Stimulated activated naive CD8-positive, alpha-beta T cell treated with anti-CD3 and anti-CD28 coated beads, Interleukin-15, Interleukin-2, amounts not matched to agents 100 ng/mL and 50 ng/mL, for 24 hours (primary cell): ENCODE results near the gene FHOD1.

ENCODE experiments used
- H3K27ac Mint-ChIP-seq: one replicate; pipeline ENCODE4 v1.8.0; 2021; ENCODE audit warnings: mild to moderate bottlenecking, mixed read lengths
- H3K27me3 Mint-ChIP-seq: one replicate; pipeline ENCODE4 v1.8.0; 2021; ENCODE audit warnings: mixed read lengths
- H3K36me3 Mint-ChIP-seq: one replicate; pipeline ENCODE4 v1.8.0; 2021; ENCODE audit warnings: low read depth, mixed read lengths
- H3K4me1 Mint-ChIP-seq: one replicate; pipeline ENCODE4 v1.8.0; 2021; ENCODE audit warnings: low read depth, mixed read lengths
- H3K4me3 Mint-ChIP-seq: one replicate; pipeline ENCODE4 v1.8.0; 2021; ENCODE audit warnings: mild to moderate bottlenecking, mixed read lengths
- H3K9me3 Mint-ChIP-seq: one replicate; pipeline ENCODE4 v1.8.0; 2021; ENCODE audit warnings: mixed read lengths

FHOD1 gene

GRCh38 chr16:67190448-67191399, 56.6 kb downstream of the FHOD1 start:
- Mint-ChIP-seq H3K36me3 (peaks cover 27% of the 10 kb centered on the region), H3K27me3 (peaks cover 4% of the 10 kb centered on the region), H3K4me1 (peaks cover 37% of the 10 kb centered on the region), H3K9me3 (no peaks in the 10 kb centered on the region), H3K4me3 (peak overlapping the region; percentile 93), H3K27ac (peak overlapping the region; percentile 78)

GRCh38 chr16:67190041-67190440, 57.2 kb downstream of the FHOD1 start, which contains the start of gene EXOC3L1:
Gene EXOC3L1, minus strand, starts transcription at chr16:67190136. Its CDS starts 460 bp downstream, at chr16:67189676.
- H3K4me3 Mint-ChIP-seq: no peak within 1 kb of the TSS
- H3K36me3 Mint-ChIP-seq: peaks cover 21% of the 10 kb centered on the region

GRCh38 chr16:67188798-67189197, 58.5 kb downstream of the FHOD1 start:
- Mint-ChIP-seq H3K4me1 (peaks cover 34% of the 10 kb centered on the region), H3K4me3 (no peak overlapping the region), H3K27ac (no peak overlapping the region), H3K27me3 (peaks cover 12% of the 10 kb centered on the region), H3K9me3 (no peaks in the 10 kb centered on the region), H3K36me3 (peaks cover 13% of the 10 kb centered on the region)

More at GRCh38 chr16:67190041-67190440, 57.2 kb downstream of the FHOD1 start, which contains the start of gene EXOC3L1:
- H3K27me3 Mint-ChIP-seq: peaks cover 11% of the 10 kb centered on the region
- no peak within 1 kb of the TSS for H3K27ac Mint-ChIP-seq
- H3K9me3 Mint-ChIP-seq: no peaks in the 10 kb centered on the region
- H3K4me1 Mint-ChIP-seq: peaks cover 40% of the 10 kb centered on the region

- Mint-ChIP-seq H3K36me3 (peaks cover 8% of the 10 kb centered on the region), H3K9me3 (no peaks in the 10 kb centered on the region), H3K4me3 (no peak overlapping the region), H3K4me1 (peaks cover 29% of the 10 kb centered on the region), H3K27ac (no peak overlapping the region), H3K27me3 (peaks cover 12% of the 10 kb centered on the region)
Observed at GRCh38 chr16:67188323-67188722, 59.0 kb downstream of the FHOD1 start.

GRCh38 chr16:67187175-67187890, 59.9 kb downstream of the FHOD1 start:
- Mint-ChIP-seq H3K27me3 (peaks cover 12% of the 10 kb centered on the region), H3K4me1 (peaks cover 22% of the 10 kb centered on the region), H3K4me3 (no peak overlapping the region), H3K9me3 (no peaks in the 10 kb centered on the region), H3K36me3 (no peaks in the 10 kb centered on the region), H3K27ac (no peak overlapping the region)

- no peak overlapping the region for H3K27ac Mint-ChIP-seq
- no peaks in the 10 kb centered on the region for H3K9me3 Mint-ChIP-seq
- no peak overlapping the region for H3K4me3 Mint-ChIP-seq
- peaks cover 18% of the 10 kb centered on the region for H3K4me1 Mint-ChIP-seq
- H3K27me3 Mint-ChIP-seq: peaks cover 12% of the 10 kb centered on the region
- no peaks in the 10 kb centered on the region for H3K36me3 Mint-ChIP-seq
Observed at GRCh38 chr16:67186550-67186950, 60.7 kb downstream of the FHOD1 start.

- peaks cover 12% of the 10 kb centered on the region for H3K27me3 Mint-ChIP-seq
- peak overlapping the region; percentile 8 for H3K27ac Mint-ChIP-seq
- H3K4me1 Mint-ChIP-seq: peaks cover 14% of the 10 kb centered on the region
- H3K4me3 Mint-ChIP-seq: peak overlapping the region; percentile 77
- no peaks in the 10 kb centered on the region for H3K36me3 Mint-ChIP-seq
- no peaks in the 10 kb centered on the region for H3K9me3 Mint-ChIP-seq
Observed at GRCh38 chr16:67185651-67186134, 61.6 kb downstream of the FHOD1 start.

GRCh38 chr16:67184995-67185650, 62.2 kb downstream of the FHOD1 start:
- peaks cover 14% of the 10 kb centered on the region for H3K4me1 Mint-ChIP-seq
- H3K27me3 Mint-ChIP-seq: peaks cover 12% of the 10 kb centered on the region
- H3K27ac Mint-ChIP-seq: no peak overlapping the region
- no peaks in the 10 kb centered on the region for H3K36me3 Mint-ChIP-seq
- H3K4me3 Mint-ChIP-seq: peak overlapping the region; percentile 77
- H3K9me3 Mint-ChIP-seq: no peaks in the 10 kb centered on the region

- Mint-ChIP-seq H3K36me3 (no peaks in the 10 kb centered on the region), H3K4me1 (peaks cover 14% of the 10 kb centered on the region), H3K27ac (no peak overlapping the region), H3K27me3 (peaks cover 12% of the 10 kb centered on the region), H3K9me3 (no peaks in the 10 kb centered on the region), H3K4me3 (peak overlapping the region; percentile 43)
Observed at GRCh38 chr16:67184453-67184994, 62.8 kb downstream of the FHOD1 start.

GRCh38 chr16:67183627-67184452, 63.4 kb downstream of the FHOD1 start, which contains the start of gene MATCAP1:
Gene MATCAP1, minus strand, starts transcription at chr16:67183963. Its CDS starts 3,353 bp downstream, at chr16:67180610.
- peaks cover 15% of the 10 kb centered on the region for H3K4me1 Mint-ChIP-seq
- H3K27ac Mint-ChIP-seq: no peak within 1 kb of the TSS
- H3K36me3 Mint-ChIP-seq: no peaks in the 10 kb centered on the region
- no peaks in the 10 kb centered on the region for H3K9me3 Mint-ChIP-seq
- peaks cover 15% of the 10 kb centered on the region for H3K27me3 Mint-ChIP-seq
- peak within 1 kb of the TSS; percentile 43 for H3K4me3 Mint-ChIP-seq

GRCh38 chr16:67183284-67183626, 64.0 kb downstream of the FHOD1 start:
- Mint-ChIP-seq H3K4me3 (no peak overlapping the region), H3K4me1 (peaks cover 20% of the 10 kb centered on the region), H3K36me3 (no peaks in the 10 kb centered on the region), H3K27ac (no peak overlapping the region), H3K27me3 (peaks cover 19% of the 10 kb centered on the region), H3K9me3 (no peaks in the 10 kb centered on the region)

GRCh38 chr16:67182288-67182687, 65.0 kb downstream of the FHOD1 start:
- Mint-ChIP-seq H3K4me3 (no peak overlapping the region), H3K9me3 (no peaks in the 10 kb centered on the region), H3K4me1 (peaks cover 30% of the 10 kb centered on the region), H3K27ac (no peak overlapping the region), H3K27me3 (peaks cover 25% of the 10 kb centered on the region), H3K36me3 (no peaks in the 10 kb centered on the region)

- H3K9me3 Mint-ChIP-seq: no peaks in the 10 kb centered on the region
- H3K4me3 Mint-ChIP-seq: no peak overlapping the region
- H3K4me1 Mint-ChIP-seq: peaks cover 33% of the 10 kb centered on the region
- H3K36me3 Mint-ChIP-seq: no peaks in the 10 kb centered on the region
- H3K27ac Mint-ChIP-seq: no peak overlapping the region
- peaks cover 29% of the 10 kb centered on the region for H3K27me3 Mint-ChIP-seq
Observed at GRCh38 chr16:67181346-67181745, 65.9 kb downstream of the FHOD1 start.

GRCh38 chr16:67180166-67180565, 67.1 kb downstream of the FHOD1 start:
- H3K27ac Mint-ChIP-seq: no peak overlapping the region
- no peaks in the 10 kb centered on the region for H3K36me3 Mint-ChIP-seq
- peaks cover 35% of the 10 kb centered on the region for H3K27me3 Mint-ChIP-seq
- no peak overlapping the region for H3K4me3 Mint-ChIP-seq
- peaks cover 25% of the 10 kb centered on the region for H3K4me1 Mint-ChIP-seq
- H3K9me3 Mint-ChIP-seq: no peaks in the 10 kb centered on the region
